Measurements from ENCODE around the gene YPEL5. TPM values are rescaled to one million over a fixed set of nuclear protein-coding genes. Genes with fewer than 3 reads are reported as not detected.

YPEL5 gene
- total and polyA plus RNA-seq, 4 donors, result 86.1 to 139 (median 120) TPM

DNA sequence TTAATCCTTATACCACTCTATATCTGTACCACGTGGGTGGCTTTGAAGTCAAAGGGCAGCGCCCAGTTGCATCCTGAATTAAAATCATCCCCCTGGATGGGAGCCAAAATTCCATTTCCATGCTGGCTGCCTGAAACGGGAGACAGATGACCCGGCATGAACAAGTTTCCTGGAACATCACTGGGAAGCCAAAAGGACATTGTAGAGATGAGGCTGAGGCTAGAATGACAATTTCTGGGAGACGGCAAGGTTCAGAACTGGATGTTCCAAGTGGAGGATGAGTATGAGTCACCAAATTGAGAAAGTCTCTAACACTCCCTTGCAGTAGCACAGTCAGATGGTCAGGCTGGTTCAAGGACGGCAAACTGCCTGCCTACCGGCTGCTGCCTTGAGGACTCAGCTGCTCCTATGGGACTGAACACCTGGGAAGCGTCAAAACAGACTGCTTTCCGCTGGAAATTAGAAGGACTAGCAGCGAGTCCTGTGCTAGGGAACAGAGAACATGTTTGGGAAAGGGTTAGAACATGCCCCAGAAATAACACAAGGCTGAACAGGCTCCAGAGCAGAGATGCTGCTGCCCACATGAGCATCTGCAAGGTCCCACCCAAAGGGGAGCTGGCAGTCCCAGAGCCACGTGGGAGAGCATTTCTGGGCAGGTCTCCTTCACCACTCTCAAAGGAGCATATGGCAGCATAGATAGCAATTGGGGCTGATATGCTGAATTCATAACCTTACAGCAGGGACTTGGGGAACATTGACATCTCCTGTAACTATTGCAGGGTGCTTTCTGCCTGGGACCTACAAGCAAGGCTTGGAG, 32.0 kb downstream of the YPEL5 start:
- DNase-seq (ENCODE audit: low read depth in 4 of 6, low spot score in 6 of 6), result peak in 1 of 6 donors; percentile 27
- Histone ChIP-seq H3K4me3 (ENCODE audit: low read depth, low read length) (no peak overlapping the region), H3K9me3 (ENCODE audit: control insufficient read depth, insufficient read depth, low read length) (no peaks in the 10 kb centered on the region), H3K36me3 (ENCODE audit: control insufficient read depth, insufficient read depth, low read length) (no peaks in the 10 kb centered on the region), H3K4me1 (ENCODE audit: control insufficient read depth, insufficient read depth, low read length) (no peaks in the 10 kb centered on the region), H3K27me3 (ENCODE audit: control insufficient read depth, insufficient read depth, low read length) (no peaks in the 10 kb centered on the region), H3K27ac (ENCODE audit: low read depth, low read length) (no peak overlapping the region)
- WGBS (ENCODE audit: insufficient coverage), result 62% methylated on average over 10 of the region's 11 CpGs

DNA sequence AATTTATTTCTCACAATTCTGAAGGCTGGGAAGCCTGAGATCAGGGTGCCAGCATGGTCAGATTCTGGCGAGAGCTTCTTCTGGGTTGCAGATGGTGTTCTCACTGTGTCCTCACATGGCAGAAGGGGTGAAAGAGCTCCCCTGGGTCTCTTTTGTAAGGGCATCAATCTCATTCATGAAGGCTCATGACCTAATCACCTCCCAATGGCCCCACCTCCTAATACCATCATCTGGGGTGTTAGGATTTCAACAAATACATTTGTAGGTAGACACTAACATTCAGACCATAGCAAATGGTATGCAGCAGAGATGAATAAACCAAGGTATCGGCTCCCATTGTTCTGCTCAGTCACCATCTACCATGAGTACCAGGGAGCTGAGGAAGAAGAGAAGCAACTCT, 32.7 kb downstream of the YPEL5 start:
- Histone ChIP-seq H3K9me3 (ENCODE audit: control insufficient read depth, insufficient read depth, low read length) (no peaks in the 10 kb centered on the region), H3K27me3 (ENCODE audit: control insufficient read depth, insufficient read depth, low read length) (no peaks in the 10 kb centered on the region), H3K27ac (ENCODE audit: low read depth, low read length) (no peak overlapping the region), H3K36me3 (ENCODE audit: control insufficient read depth, insufficient read depth, low read length) (no peaks in the 10 kb centered on the region), H3K4me3 (ENCODE audit: low read depth, low read length) (no peak overlapping the region), H3K4me1 (ENCODE audit: control insufficient read depth, insufficient read depth, low read length) (no peaks in the 10 kb centered on the region)
- DNase-seq (ENCODE audit: low read depth in 4 of 6, low spot score in 6 of 6), result no peak
- 100% methylated on average over 1 of the region's 2 CpGs for WGBS (ENCODE audit: insufficient coverage)

DNA sequence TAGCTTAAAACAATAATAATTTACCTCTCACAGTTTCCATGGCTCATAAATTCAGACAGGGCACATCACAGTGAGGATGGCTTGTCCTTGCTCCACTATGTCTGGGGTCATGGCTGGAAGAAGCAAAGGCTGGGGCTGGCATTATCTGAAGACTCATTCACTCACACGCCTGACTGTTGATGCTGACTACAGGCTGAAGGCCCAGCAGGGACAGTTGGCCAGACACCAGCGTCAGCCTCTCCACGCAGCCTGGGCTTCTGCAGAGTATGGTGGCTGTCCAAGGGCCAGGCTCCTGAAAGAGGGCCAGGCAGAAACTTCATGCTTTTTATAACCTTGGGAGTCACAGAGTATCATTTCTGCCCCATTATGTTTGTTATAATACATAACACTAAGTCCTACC, 33.4 kb downstream of the YPEL5 start:
- Histone ChIP-seq H3K4me3 (ENCODE audit: low read depth, low read length) (no peak overlapping the region), H3K36me3 (ENCODE audit: control insufficient read depth, insufficient read depth, low read length) (no peaks in the 10 kb centered on the region), H3K27me3 (ENCODE audit: control insufficient read depth, insufficient read depth, low read length) (no peaks in the 10 kb centered on the region), H3K4me1 (ENCODE audit: control insufficient read depth, insufficient read depth, low read length) (no peaks in the 10 kb centered on the region), H3K27ac (ENCODE audit: low read depth, low read length) (no peak overlapping the region), H3K9me3 (ENCODE audit: control insufficient read depth, insufficient read depth, low read length) (no peaks in the 10 kb centered on the region)
- DNase-seq (ENCODE audit: low read depth in 4 of 6, low spot score in 6 of 6), result no peak
- 84% methylated on average over 3 of the region's 3 CpGs for WGBS (ENCODE audit: insufficient coverage)

DNA sequence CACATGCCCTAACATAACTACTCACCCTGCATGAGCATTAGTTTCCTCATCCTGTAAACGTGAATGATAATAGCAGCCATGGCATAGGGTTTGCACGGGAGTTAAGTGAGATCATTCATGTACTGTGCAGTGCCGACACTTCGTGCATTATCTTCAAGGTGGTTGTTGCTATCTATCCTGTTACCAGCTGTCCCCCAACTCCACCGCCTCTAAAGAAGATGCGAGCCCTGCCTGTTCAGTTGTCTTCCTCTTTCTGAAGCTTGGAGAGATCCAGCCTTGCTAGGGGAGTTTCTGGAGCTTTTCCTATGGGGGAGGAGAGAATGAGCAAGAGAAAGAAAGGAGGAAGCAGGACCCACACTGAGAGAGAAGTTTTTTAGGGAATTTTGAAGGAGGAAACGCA, 34.4 kb downstream of the YPEL5 start:
- Histone ChIP-seq H3K4me3 (ENCODE audit: low read depth, low read length) (no peak overlapping the region), H3K27me3 (ENCODE audit: control insufficient read depth, insufficient read depth, low read length) (no peaks in the 10 kb centered on the region), H3K4me1 (ENCODE audit: control insufficient read depth, insufficient read depth, low read length) (no peaks in the 10 kb centered on the region), H3K27ac (ENCODE audit: low read depth, low read length) (no peak overlapping the region), H3K36me3 (ENCODE audit: control insufficient read depth, insufficient read depth, low read length) (no peaks in the 10 kb centered on the region), H3K9me3 (ENCODE audit: control insufficient read depth, insufficient read depth, low read length) (no peaks in the 10 kb centered on the region)
- no peak for DNase-seq (ENCODE audit: low read depth in 4 of 6, low spot score in 6 of 6)
- WGBS (ENCODE audit: insufficient coverage), result 92% methylated on average over 5 of the region's 7 CpGs

DNA sequence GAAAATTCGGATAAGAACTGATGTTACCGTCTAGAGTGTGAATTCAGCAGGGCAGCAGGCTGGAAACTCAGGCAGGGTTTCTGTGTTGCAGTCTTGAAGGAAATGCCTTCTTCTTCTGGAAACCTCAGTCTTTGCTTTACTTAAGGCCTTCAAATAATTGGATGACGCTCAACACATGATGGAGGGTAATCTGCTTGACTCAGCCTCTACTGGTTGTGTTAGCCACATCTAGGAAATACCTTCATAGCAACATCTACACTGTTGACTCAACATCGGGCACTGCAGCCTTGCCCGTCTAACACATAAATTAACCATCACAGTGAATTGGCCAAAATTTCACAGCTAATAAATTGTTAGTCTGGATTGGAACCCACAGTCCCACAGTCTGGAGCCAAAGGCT, 37.2 kb downstream of the YPEL5 start:
- Histone ChIP-seq H3K36me3 (ENCODE audit: control insufficient read depth, insufficient read depth, low read length) (no peaks in the 10 kb centered on the region), H3K27me3 (ENCODE audit: control insufficient read depth, insufficient read depth, low read length) (no peaks in the 10 kb centered on the region), H3K4me1 (ENCODE audit: control insufficient read depth, insufficient read depth, low read length) (no peaks in the 10 kb centered on the region), H3K27ac (ENCODE audit: low read depth, low read length) (no peak overlapping the region), H3K9me3 (ENCODE audit: control insufficient read depth, insufficient read depth, low read length) (no peaks in the 10 kb centered on the region), H3K4me3 (ENCODE audit: low read depth, low read length) (no peak overlapping the region)
- 100% methylated on average over 3 of the region's 5 CpGs for WGBS (ENCODE audit: insufficient coverage)
- DNase-seq (ENCODE audit: low read depth in 4 of 6, low spot score in 6 of 6), result no peak

DNA sequence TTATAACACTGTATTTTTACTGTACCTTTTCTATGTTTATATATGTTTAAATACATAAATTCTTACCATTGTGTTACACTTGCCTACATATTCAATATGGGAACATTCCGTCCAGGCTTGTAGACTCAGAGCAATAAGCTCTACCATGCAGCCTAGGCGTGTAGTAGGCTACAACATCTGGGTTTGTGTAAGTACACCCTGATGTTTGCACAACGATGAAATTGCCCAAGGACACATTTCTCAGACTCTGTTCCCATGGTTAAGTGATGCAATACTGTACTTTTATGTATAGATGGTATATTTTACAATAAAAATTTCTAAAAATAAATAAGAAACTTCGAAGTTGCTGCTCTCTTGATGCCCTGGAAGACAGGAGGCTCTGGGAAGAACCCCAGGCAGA, 38.4 kb downstream of the YPEL5 start:
- WGBS (ENCODE audit: insufficient coverage), result no CpG with 5 or more reads among the region's 4 CpGs
- Histone ChIP-seq H3K4me3 (ENCODE audit: low read depth, low read length) (no peak overlapping the region), H3K4me1 (ENCODE audit: control insufficient read depth, insufficient read depth, low read length) (no peaks in the 10 kb centered on the region), H3K36me3 (ENCODE audit: control insufficient read depth, insufficient read depth, low read length) (no peaks in the 10 kb centered on the region), H3K9me3 (ENCODE audit: control insufficient read depth, insufficient read depth, low read length) (no peaks in the 10 kb centered on the region), H3K27ac (ENCODE audit: low read depth, low read length) (no peak overlapping the region), H3K27me3 (ENCODE audit: control insufficient read depth, insufficient read depth, low read length) (no peaks in the 10 kb centered on the region)
- no peak for DNase-seq (ENCODE audit: low read depth in 4 of 6, low spot score in 6 of 6)

DNA sequence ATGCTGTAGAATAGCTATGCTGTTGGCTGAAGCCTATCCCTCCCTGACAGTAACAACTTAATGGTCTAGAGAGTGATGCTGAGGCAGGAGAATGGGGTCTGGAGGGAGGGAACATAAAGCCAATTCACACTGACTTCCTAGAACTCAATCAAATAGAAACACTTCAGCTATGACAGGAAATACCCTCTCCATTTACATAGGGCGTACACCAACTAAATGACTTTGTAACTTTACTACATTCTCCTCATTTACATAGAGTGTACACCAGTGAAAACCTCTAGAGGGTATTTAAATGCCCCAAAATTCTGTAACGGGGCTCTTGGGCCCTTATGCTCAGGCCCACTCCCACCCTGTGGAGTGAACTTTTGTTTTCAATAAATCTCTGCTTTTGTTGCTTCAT, 41.5 kb downstream of the YPEL5 start:
- Histone ChIP-seq H3K27ac (ENCODE audit: low read depth, low read length) (no peak overlapping the region), H3K4me1 (ENCODE audit: control insufficient read depth, insufficient read depth, low read length) (no peaks in the 10 kb centered on the region), H3K36me3 (ENCODE audit: control insufficient read depth, insufficient read depth, low read length) (no peaks in the 10 kb centered on the region), H3K27me3 (ENCODE audit: control insufficient read depth, insufficient read depth, low read length) (no peaks in the 10 kb centered on the region), H3K9me3 (ENCODE audit: control insufficient read depth, insufficient read depth, low read length) (no peaks in the 10 kb centered on the region), H3K4me3 (ENCODE audit: low read depth, low read length) (no peak overlapping the region)
- WGBS (ENCODE audit: insufficient coverage), result 100% methylated on average over 1 of the region's 2 CpGs
- no peak for DNase-seq (ENCODE audit: low read depth in 4 of 6, low spot score in 6 of 6)

DNA sequence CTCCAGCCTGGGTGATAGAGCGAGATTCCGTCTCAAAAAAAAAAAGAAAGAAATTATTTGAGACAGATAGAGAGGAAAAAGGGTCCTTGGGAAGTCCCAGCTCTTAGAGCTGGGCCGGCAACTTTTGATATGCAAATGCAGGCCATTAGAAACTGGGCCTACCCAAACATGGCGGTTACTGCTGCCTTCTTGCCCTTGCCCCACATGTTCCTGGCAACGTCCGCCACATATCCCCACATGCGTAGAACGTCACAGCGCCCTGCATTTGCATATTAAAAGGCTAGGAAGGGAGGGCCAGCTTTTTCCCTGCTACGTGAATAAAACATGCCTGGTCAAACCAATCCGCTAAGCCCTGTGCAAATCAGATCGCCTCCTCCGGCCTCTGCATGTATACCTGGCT, 43.8 kb downstream of the YPEL5 start:
- H3K36me3 ChIP-seq (ENCODE audit: control insufficient read depth, insufficient read depth, low read length), result no peaks in the 10 kb centered on the region
- no peak overlapping the region for H3K4me3 ChIP-seq (ENCODE audit: low read depth, low read length)
- no peaks in the 10 kb centered on the region for H3K27me3 ChIP-seq (ENCODE audit: control insufficient read depth, insufficient read depth, low read length)
- no peaks in the 10 kb centered on the region for H3K4me1 ChIP-seq (ENCODE audit: control insufficient read depth, insufficient read depth, low read length)
- WGBS (ENCODE audit: insufficient coverage), result 84% methylated on average over 12 of the region's 13 CpGs
- DNase-seq (ENCODE audit: low read depth in 4 of 6, low spot score in 6 of 6), result no peak
- no peak overlapping the region for H3K27ac ChIP-seq (ENCODE audit: low read depth, low read length)
- H3K9me3 ChIP-seq (ENCODE audit: control insufficient read depth, insufficient read depth, low read length), result no peaks in the 10 kb centered on the region

DNA sequence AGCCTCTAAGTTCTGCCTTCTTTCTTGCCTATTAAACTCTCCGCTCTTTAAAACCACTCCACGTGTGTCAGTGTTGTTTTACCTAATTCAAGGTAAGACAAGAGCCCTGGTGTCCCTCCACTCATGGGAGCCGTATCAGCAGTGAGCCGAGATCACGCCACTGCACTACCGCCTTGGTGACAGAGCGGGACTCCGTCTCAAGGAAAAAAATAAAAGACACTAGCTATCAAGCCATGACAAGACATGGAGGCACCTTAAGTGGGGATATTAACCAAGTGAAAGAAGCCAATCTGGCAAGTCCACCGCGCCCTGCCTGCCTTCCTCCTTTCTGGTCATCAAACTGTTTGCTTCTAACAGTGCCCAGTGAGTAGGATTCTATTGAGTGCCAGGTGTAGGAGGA, 44.3 kb downstream of the YPEL5 start:
- WGBS (ENCODE audit: insufficient coverage), result 94% methylated on average over 9 of the region's 10 CpGs
- no peak for DNase-seq (ENCODE audit: low read depth in 4 of 6, low spot score in 6 of 6)

DNA sequence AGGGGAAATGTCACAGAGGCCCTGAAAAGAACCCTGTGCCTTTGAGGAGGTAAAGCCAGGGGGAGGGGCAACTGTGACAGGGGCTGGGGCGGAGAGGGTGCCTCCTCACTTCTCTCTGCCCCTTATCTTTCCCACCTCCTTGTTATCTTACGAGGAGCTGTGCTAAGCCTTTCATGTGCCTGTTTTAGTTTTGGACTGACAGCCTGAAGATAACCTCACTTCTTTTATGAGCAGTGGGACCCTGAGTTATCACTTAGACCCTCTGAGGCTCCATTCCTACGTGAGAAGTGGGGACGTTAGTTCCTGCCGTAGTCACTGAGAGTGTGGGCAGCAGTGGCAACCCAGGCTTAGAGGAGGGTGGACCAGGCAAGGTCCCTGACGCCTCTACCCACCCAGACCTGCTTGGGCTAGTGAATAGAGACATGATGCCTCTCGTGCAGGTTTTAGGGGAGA, 45.0 kb downstream of the YPEL5 start:
- H3K36me3 ChIP-seq (ENCODE audit: control insufficient read depth, insufficient read depth, low read length), result no peaks in the 10 kb centered on the region
- no peak overlapping the region for H3K4me3 ChIP-seq (ENCODE audit: low read depth, low read length)
- 100% methylated on average over 1 of the region's 7 CpGs for WGBS (ENCODE audit: insufficient coverage)
- no peaks in the 10 kb centered on the region for H3K9me3 ChIP-seq (ENCODE audit: control insufficient read depth, insufficient read depth, low read length)
- no peak overlapping the region for H3K27ac ChIP-seq (ENCODE audit: low read depth, low read length)
- H3K4me1 ChIP-seq (ENCODE audit: control insufficient read depth, insufficient read depth, low read length), result no peaks in the 10 kb centered on the region
- DNase-seq (ENCODE audit: low read depth in 4 of 6, low spot score in 6 of 6), result no peak
- no peaks in the 10 kb centered on the region for H3K27me3 ChIP-seq (ENCODE audit: control insufficient read depth, insufficient read depth, low read length)

More for the DNA sequence above, 44.3 kb downstream of the YPEL5 start:
- Histone ChIP-seq H3K27ac (ENCODE audit: low read depth, low read length) (no peak overlapping the region), H3K27me3 (ENCODE audit: control insufficient read depth, insufficient read depth, low read length) (no peaks in the 10 kb centered on the region), H3K36me3 (ENCODE audit: control insufficient read depth, insufficient read depth, low read length) (no peaks in the 10 kb centered on the region), H3K4me1 (ENCODE audit: control insufficient read depth, insufficient read depth, low read length) (no peaks in the 10 kb centered on the region), H3K9me3 (ENCODE audit: control insufficient read depth, insufficient read depth, low read length) (no peaks in the 10 kb centered on the region), H3K4me3 (ENCODE audit: low read depth, low read length) (no peak overlapping the region)
